Neuronal stem cell (in vitro differentiated cells): ENCODE measurements around the gene PRM3.
A peak's percentile ranks its signal among the peaks of the same experiment; 100 is the strongest.

ENCODE experiments used
- DNase-seq: peaks from one replicate; pipeline ENCODE4 v3.0.0-alpha.2; 2013; ENCODE audit warnings: low spot score
- H2AFZ ChIP-seq: one replicate; pipeline ENCODE4 v1.6.1; 2013; ENCODE audit warnings: mild to moderate bottlenecking, low read length, inconsistent platforms
- H2AK5ac ChIP-seq: 2 replicates; pipeline ENCODE4 v1.6.1; 2013; ENCODE audit warnings: low read depth, mild to moderate bottlenecking, inconsistent platforms, low read length, moderate library complexity, mixed read lengths
- H2BK120ac ChIP-seq: 2 replicates; pipeline ENCODE4 v1.6.1; 2013; ENCODE audit warnings: low read depth, mild to moderate bottlenecking, inconsistent platforms, low read length, moderate library complexity, mixed read lengths
- H2BK12ac ChIP-seq: one replicate; pipeline ENCODE4 v1.6.1; 2013; ENCODE audit warnings: low read length, inconsistent platforms
- H2BK15ac ChIP-seq: 2 replicates; pipeline ENCODE4 v1.6.1; 2013; ENCODE audit warnings: mild to moderate bottlenecking, low read length, inconsistent platforms, mixed read lengths
- H2BK5ac ChIP-seq: one replicate; pipeline ENCODE4 v1.6.1; 2013; ENCODE audit warnings: inconsistent platforms, mild to moderate bottlenecking, low read length, moderate library complexity
- H3K14ac ChIP-seq: one replicate; pipeline ENCODE4 v1.6.1; 2013; ENCODE audit warnings: low read length, inconsistent platforms
- H3K18ac ChIP-seq: 2 replicates; pipeline ENCODE4 v1.6.1; 2013; ENCODE audit warnings: low read length, inconsistent platforms
- H3K23ac ChIP-seq: 2 replicates; pipeline ENCODE4 v1.6.1; 2013; ENCODE audit warnings: low read depth, mild to moderate bottlenecking, mixed read lengths, low read length, inconsistent platforms; ENCODE audit not compliant: poor library complexity
- H3K27ac ChIP-seq: replicated peaks from 3 replicates; pipeline ENCODE4 v1.5.1; 2013; ENCODE audit warnings: low read length, inconsistent platforms
- H3K27me3 ChIP-seq, 3 experiments: 2 replicates each; pipeline ENCODE4 v1.6.1; 2013; ENCODE audit warnings: low read length in 3 of 3, mild to moderate bottlenecking in 2 of 3, inconsistent platforms in 1 of 3, low read depth in 1 of 3, mixed read lengths in 1 of 3, moderate library complexity in 1 of 3; ENCODE audit not compliant: control insufficient read depth in 3 of 3, insufficient read depth in 3 of 3
- H3K36me3 ChIP-seq, 2 donors: replicated peaks in 1 of 2; 2 replicates each; pipeline ENCODE4 v1.6.1; 2013; ENCODE audit warnings: low read length in 2 of 2; ENCODE audit not compliant: control insufficient read depth in 2 of 2, insufficient read depth in 2 of 2
- H3K4ac ChIP-seq: 2 replicates; pipeline ENCODE4 v1.6.1; 2013; ENCODE audit warnings: inconsistent platforms, mild to moderate bottlenecking, low read length, moderate library complexity
- H3K4me1 ChIP-seq, 2 donors: 1 replicate in 1 of 2; 2 replicates in 1 of 2; pipeline ENCODE4 v1.6.1; 2013; ENCODE audit warnings: low read length in 2 of 2, low read depth in 1 of 2; ENCODE audit not compliant: control insufficient read depth in 2 of 2, insufficient read depth in 1 of 2
- H3K4me2 ChIP-seq: one replicate; pipeline ENCODE4 v1.6.1; 2013; ENCODE audit warnings: mild to moderate bottlenecking, low read length, inconsistent platforms; ENCODE audit not compliant: insufficient read depth, poor library complexity, severe bottlenecking
- H3K4me3 ChIP-seq, 2 donors: 2 replicates each; pipeline ENCODE4 v1.5.1; 2013; ENCODE audit warnings: low read length in 2 of 2, mild to moderate bottlenecking in 2 of 2, inconsistent platforms in 1 of 2, moderate library complexity in 1 of 2
- H3K79me1 ChIP-seq: one replicate; pipeline ENCODE4 v1.6.1; 2013; ENCODE audit warnings: low read depth, mild to moderate bottlenecking, inconsistent platforms, low read length, moderate library complexity
- H3K9ac ChIP-seq: one replicate; pipeline ENCODE4 v1.6.1; 2013; ENCODE audit warnings: mild to moderate bottlenecking, low read depth, low read length, inconsistent platforms; ENCODE audit not compliant: poor library complexity
- H3K9me3 ChIP-seq, 2 donors: replicated peaks in 1 of 2; 2 replicates each; pipeline versions ENCODE3 to v1.6.1; 2013; ENCODE audit warnings: low read length in 2 of 2, mild to moderate bottlenecking in 2 of 2, inconsistent platforms in 1 of 2, low read depth in 1 of 2, mixed read lengths in 1 of 2, moderate library complexity in 1 of 2; ENCODE audit not compliant: control insufficient read depth in 2 of 2, insufficient read depth in 1 of 2
- H4K8ac ChIP-seq: one replicate; pipeline ENCODE4 v1.6.1; 2013; ENCODE audit warnings: low read depth, mild to moderate bottlenecking, inconsistent platforms, low read length, moderate library complexity
- H4K91ac ChIP-seq: one replicate; pipeline ENCODE4 v1.6.1; 2013; ENCODE audit warnings: low read length, low read depth, mild to moderate bottlenecking, inconsistent platforms; ENCODE audit not compliant: poor library complexity
- WGBS, 2 donors: extraction: QIAGEN DNeasy Blood & Tissue Kit; methylation state at CpG; one replicate each; pipeline ENCODE4 v1.1.7; 2013; ENCODE audit warnings: missing lambda C conversion rate in 2 of 2, mixed read lengths in 1 of 2; ENCODE audit not compliant: insufficient read length in 2 of 2, insufficient replicate concordance in 1 of 2; ENCODE audit errors: extremely low coverage in 2 of 2; 5-methylcytosine and 5-hydroxymethylcytosine counted together

PRM3 gene

DNA sequence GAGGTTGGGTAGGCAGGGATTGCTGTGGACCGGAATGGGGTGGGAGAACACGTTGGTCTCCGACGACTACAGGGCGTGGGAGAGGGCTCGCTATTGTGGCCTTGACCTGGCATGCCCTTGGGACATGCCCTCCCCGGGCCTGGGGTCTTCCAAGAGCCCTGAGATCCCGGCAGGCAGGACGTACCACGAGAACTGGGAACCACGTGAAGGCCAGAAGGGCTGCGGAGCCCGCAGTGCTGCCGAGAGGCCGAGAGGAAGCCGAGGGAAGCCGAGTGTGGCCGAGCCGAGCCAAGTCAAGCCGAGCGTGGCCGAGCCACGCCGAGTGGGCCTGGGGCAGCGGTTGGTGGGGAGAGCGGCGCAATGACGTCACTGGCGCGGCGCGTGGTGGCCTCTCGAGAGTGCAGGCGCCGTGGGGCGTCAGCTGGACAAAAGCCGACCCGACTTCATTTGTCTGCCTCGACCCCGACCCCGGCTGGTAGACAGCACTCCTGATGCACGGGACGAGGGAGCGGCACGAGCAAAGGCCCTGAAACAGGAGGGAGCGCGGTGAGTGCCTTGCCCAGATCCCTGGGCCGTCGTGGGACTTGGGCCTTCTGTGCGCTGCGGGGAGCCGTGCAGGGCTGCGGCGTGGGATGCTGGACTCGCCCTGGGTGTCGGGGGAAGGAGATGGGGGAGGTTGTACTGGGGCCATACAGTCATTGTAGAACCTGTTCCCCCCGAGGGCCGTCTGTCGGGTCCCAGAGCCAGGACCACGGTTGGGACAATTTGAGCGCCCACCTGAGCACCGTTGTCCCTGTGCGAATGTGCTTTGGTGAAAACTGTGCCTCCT, 24.0 kb downstream of the PRM3 start:
- no peak overlapping the region for H2BK120ac ChIP-seq
- H2BK5ac ChIP-seq, result no peak overlapping the region
- no peak overlapping the region for H2AFZ ChIP-seq
- no CpG with 5 or more reads among the region's 63 CpGs for whole genome bisulfite sequencing, 2 donors
- no peaks in the 10 kb centered on the region for H3K9me3 ChIP-seq
- no peak overlapping the region for H3K14ac ChIP-seq
- no peaks in the 10 kb centered on the region for H3K79me1 ChIP-seq
- H3K27me3 ChIP-seq, result peaks cover 0 to 4% (median 0%) of the 10 kb centered on the region in 3 experiments
- H3K4ac ChIP-seq, result peak overlapping the region; percentile 66
- no peak overlapping the region for H2BK12ac ChIP-seq
- H3K4me2 ChIP-seq, result no peak overlapping the region
- peak overlapping the region; percentile 33 for H3K9ac ChIP-seq
- H2BK15ac ChIP-seq, result no peak overlapping the region
- H3K4me1 ChIP-seq, result peaks cover 0 to under 1% of the 10 kb centered on the region in 2 donors
- peak overlapping the region; percentile 48 for H3K18ac ChIP-seq
- no peak overlapping the region for H4K8ac ChIP-seq
- H3K27ac ChIP-seq, result no peak overlapping the region
- peak overlapping the region; percentile 45 for H3K23ac ChIP-seq
- H3K4me3 ChIP-seq, result no peak overlapping the region
- peaks cover 0 to 18% of the 10 kb centered on the region in 2 donors for H3K36me3 ChIP-seq
- no peak overlapping the region for H4K91ac ChIP-seq
- DNase-seq, result no peak
- peak overlapping the region; percentile 85 for H2AK5ac ChIP-seq

DNA sequence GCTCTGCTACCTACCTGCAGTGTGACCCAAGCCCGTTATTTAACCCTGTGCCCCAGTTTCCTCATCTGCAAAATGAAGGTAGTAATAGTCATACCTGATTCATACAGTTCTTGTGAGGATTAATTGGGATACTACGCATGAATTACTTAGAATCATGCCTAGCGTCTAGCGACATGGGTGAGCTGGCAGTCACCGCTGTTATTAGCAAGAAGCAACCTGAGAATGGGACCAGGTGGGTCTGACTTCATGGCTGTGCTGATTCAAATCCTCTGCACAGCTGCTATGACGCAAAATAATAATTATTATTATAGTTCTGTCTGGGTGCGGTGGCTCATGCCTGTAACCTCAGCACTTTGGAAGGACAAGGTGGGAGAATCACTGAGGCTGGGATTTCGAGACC, 25.3 kb downstream of the PRM3 start:
- H3K14ac ChIP-seq, result no peak overlapping the region
- no peak overlapping the region for H3K27ac ChIP-seq
- H2BK15ac ChIP-seq, result no peak overlapping the region
- no peaks in the 10 kb centered on the region for H3K4me1 ChIP-seq
- peaks cover 0 to 3% (median 0%) of the 10 kb centered on the region in 3 experiments for H3K27me3 ChIP-seq
- H2BK120ac ChIP-seq, result no peak overlapping the region
- H2BK5ac ChIP-seq, result no peak overlapping the region
- no peak overlapping the region for H3K9ac ChIP-seq
- H3K36me3 ChIP-seq, result peaks cover 0 to 7% of the 10 kb centered on the region in 2 donors
- H3K79me1 ChIP-seq, result no peaks in the 10 kb centered on the region
- no peak overlapping the region for H2AFZ ChIP-seq
- H3K23ac ChIP-seq, result no peak overlapping the region
- H2BK12ac ChIP-seq, result no peak overlapping the region
- H3K4me3 ChIP-seq, result no peak overlapping the region
- no peak overlapping the region for H2AK5ac ChIP-seq
- no peak overlapping the region for H3K4me2 ChIP-seq
- DNase-seq, result no peak
- no peak overlapping the region for H3K4ac ChIP-seq
- no peak overlapping the region for H4K91ac ChIP-seq
- no peak overlapping the region for H4K8ac ChIP-seq
- no CpG with 5 or more reads among the region's 8 CpGs for WGBS, 2 donors
- H3K18ac ChIP-seq, result no peak overlapping the region
- H3K9me3 ChIP-seq, result no peaks in the 10 kb centered on the region

DNA sequence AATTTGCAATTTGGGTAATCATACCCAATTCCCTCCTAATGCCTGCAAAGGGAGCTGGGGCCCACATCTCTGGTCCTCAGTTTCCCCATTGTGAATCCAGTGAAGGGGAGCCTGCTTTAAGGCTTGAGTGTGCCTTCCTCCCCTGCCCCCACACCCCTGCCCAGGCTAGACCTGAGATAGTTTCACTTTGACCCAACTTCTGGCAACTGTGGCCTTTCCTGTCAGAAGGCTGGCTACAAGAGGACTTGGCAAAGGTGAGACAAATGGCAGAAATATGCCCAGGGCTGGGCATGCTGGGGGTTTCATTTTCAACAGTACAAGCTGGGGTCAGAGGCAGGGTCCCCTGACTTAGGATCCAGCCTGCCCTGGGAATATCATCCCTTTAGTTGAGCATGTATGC, 27.4 kb downstream of the PRM3 start:
- Histone ChIP-seq H2BK12ac (no peak overlapping the region), H3K4me3 (no peak overlapping the region), H3K27ac (no peak overlapping the region), H4K91ac (no peak overlapping the region), H2AK5ac (no peak overlapping the region), H2BK15ac (no peak overlapping the region), H3K4ac (no peak overlapping the region), H3K79me1 (no peaks in the 10 kb centered on the region), H3K18ac (no peak overlapping the region), H2BK120ac (no peak overlapping the region), H3K9me3 (no peaks in the 10 kb centered on the region), H2AFZ (no peak overlapping the region), H3K4me2 (no peak overlapping the region), H4K8ac (no peak overlapping the region), H3K36me3 (no peaks in the 10 kb centered on the region), H3K9ac (no peak overlapping the region), H3K4me1 (no peaks in the 10 kb centered on the region), H2BK5ac (no peak overlapping the region), H3K23ac (no peak overlapping the region), H3K27me3 (peaks cover 0 to 3% (median 0%) of the 10 kb centered on the region in 3 experiments), H3K14ac (no peak overlapping the region)
- no peak for DNase-seq

- Histone ChIP-seq H3K27me3 (peaks cover 0 to 3% (median 0%) of the 10 kb centered on the region in 3 experiments), H2AK5ac (no peak overlapping the region), H3K9me3 (no peaks in the 10 kb centered on the region), H3K23ac (no peak overlapping the region), H3K9ac (no peak overlapping the region), H3K27ac (no peak overlapping the region), H4K91ac (no peak overlapping the region), H3K14ac (no peak overlapping the region), H2BK5ac (no peak overlapping the region), H2BK15ac (no peak overlapping the region), H2AFZ (no peak overlapping the region), H3K18ac (no peak overlapping the region), H3K4ac (no peak overlapping the region), H3K36me3 (no peaks in the 10 kb centered on the region), H2BK120ac (no peak overlapping the region), H3K79me1 (no peaks in the 10 kb centered on the region), H3K4me1 (no peaks in the 10 kb centered on the region), H3K4me3 (no peak overlapping the region), H2BK12ac (no peak overlapping the region), H3K4me2 (no peak overlapping the region), H4K8ac (no peak overlapping the region)
- WGBS, 2 donors, result no CpG with 5 or more reads among the region's 5 CpGs
- no peak for DNase-seq
These were observed 28.1 kb downstream of the PRM3 start for GRCh38 chr16:11245222-11245737.
